GM23248 (cell line): Measurements from ENCODE around the gene HUWE1. TPM values are rescaled to one million over a fixed set of nuclear protein-coding genes. Genes with fewer than 3 reads are reported as not detected.
A peak's percentile ranks its signal among the peaks of the same experiment; 100 is the strongest.

Experiments
- DNase-seq: peaks from one replicate; pipeline ENCODE4 v3.0.0-alpha.2; 2015
- H2AFZ ChIP-seq: fragments of 200-600 bp; sonication (generic); 2 replicates; pipeline ENCODE4 v1.6.1; 2016; ENCODE audit warnings: antibody characterized with exemption
- H3F3A ChIP-seq: fragments of 200-600 bp; sonication (generic); 2 replicates; pipeline ENCODE4 v1.6.1; 2016; ENCODE audit warnings: mild to moderate bottlenecking, antibody characterized with exemption, mixed run types; ENCODE audit not compliant: insufficient read depth
- H3K27ac ChIP-seq: fragments of 200-600 bp; sonication (generic); 2 replicates; pipeline ENCODE4 v1.5.1; 2016; ENCODE audit warnings: mild to moderate bottlenecking
- H3K27me3 ChIP-seq: fragments of 200-600 bp; sonication (generic); replicated peaks from 2 replicates; pipeline ENCODE4 v1.6.1; 2016; ENCODE audit warnings: mild to moderate bottlenecking; ENCODE audit not compliant: insufficient read depth
- H3K36me3 ChIP-seq: fragments of 200-600 bp; sonication (generic); 2 replicates; pipeline ENCODE4 v1.6.1; 2016; ENCODE audit warnings: low read depth, mild to moderate bottlenecking
- H3K4me1 ChIP-seq: fragments of 200-600 bp; sonication (generic); 2 replicates; pipeline ENCODE4 v1.6.1; 2016; ENCODE audit warnings: mild to moderate bottlenecking; ENCODE audit not compliant: insufficient read depth
- H3K4me2 ChIP-seq: fragments of 200-600 bp; sonication (generic); one replicate; pipeline ENCODE4 v1.6.1; 2016; ENCODE audit warnings: mild to moderate bottlenecking; ENCODE audit not compliant: unreplicated experiment
- H3K4me3 ChIP-seq: fragments of 200-600 bp; sonication (generic); 2 replicates; pipeline ENCODE4 v1.5.1; 2016; ENCODE audit warnings: mild to moderate bottlenecking
- H3K79me2 ChIP-seq: fragments of 200-600 bp; sonication (generic); 2 replicates; pipeline ENCODE4 v1.6.1; 2016; ENCODE audit warnings: mild to moderate bottlenecking; ENCODE audit not compliant: insufficient read depth
- H3K9ac ChIP-seq: fragments of 200-600 bp; sonication (generic); 2 replicates; pipeline ENCODE4 v1.6.1; 2016; ENCODE audit warnings: mild to moderate bottlenecking
- H3K9me2 ChIP-seq: fragments of 200-600 bp; sonication (generic); 2 replicates; pipeline ENCODE4 v1.6.1; 2016; ENCODE audit warnings: mixed run types, mild to moderate bottlenecking, moderate library complexity; ENCODE audit not compliant: insufficient read depth
- H3K9me3 ChIP-seq: fragments of 200-600 bp; sonication (generic); one replicate; pipeline ENCODE4 v1.6.1; 2017; ENCODE audit warnings: low read depth
- H4K20me1 ChIP-seq: fragments of 200-600 bp; sonication (generic); 2 replicates; pipeline ENCODE4 v1.6.0; 2016; ENCODE audit not compliant: insufficient read depth
- EZH2 ChIP-seq: fragments of 200-600 bp; sonication (generic); IDR thresholded peaks from 2 replicates; pipeline ENCODE4 v1.6.1; 2018; ENCODE audit warnings: antibody characterized with exemption, mild to moderate bottlenecking; ENCODE audit not compliant: insufficient read depth, poor library complexity, severe bottlenecking
- EZH2phosphoT487 ChIP-seq: fragments of 200-600 bp; sonication (generic); IDR thresholded peaks from 2 replicates; pipeline ENCODE4 v1.6.1; 2018; ENCODE audit warnings: antibody characterized with exemption, moderate library complexity, mild to moderate bottlenecking, low read depth; ENCODE audit not compliant: insufficient read depth
- WGBS, 2 experiments: methylation state at CpG; one replicate each; pipeline ENCODE4 v1.1.6; 2015 to 2017; ENCODE audit warnings: low lambda C conversion rate in 2 of 2, low coverage in 1 of 2; ENCODE audit errors: missing lambda C conversion rate in 2 of 2; 5-methylcytosine and 5-hydroxymethylcytosine counted together
- in situ Hi-C: fragments of 300-500 bp; cut with MboI; formaldehyde crosslinking; loops from 2 replicates; pipeline ENCODE4 v1.15.0; 2020
- polyA plus RNA-seq: library from polyadenylated mRNA; unstranded; fragments of >200 nt; fragmentation: Nextera tagmentation; extraction: Ambion mirVana; gene quantifications from 2 replicates; pipeline ENCODE4 v1.2.1, GENCODE V29; 2016
- total RNA-seq: library from RNA; depleted of rRNA; stranded (reverse); fragments of >200 nt; shearing (Covaris generic); gene quantifications from 2 replicates; pipeline ENCODE4 v1.2.3, GENCODE V29; 2014

HUWE1 gene
- total and polyA plus RNA-seq, 2 experiments from 2014 or later, result 29.8 to 71.2 TPM

- no peaks in the 10 kb centered on the region for H3K27me3 ChIP-seq
- H3K4me2 ChIP-seq, result no peak overlapping the region
- TF ChIP-seq EZH2 (no peak), EZH2phosphoT487 (no peak)
- WGBS, 2 experiments, result 46 to 61% methylated on average over 2 of the region's 2 CpGs
- H2AFZ ChIP-seq, result no peak overlapping the region
- H3K9me3 ChIP-seq, result no peaks in the 10 kb centered on the region
- H3K9me2 ChIP-seq, result no peaks in the 10 kb centered on the region
- peaks cover 16% of the 10 kb centered on the region; the same call in 1 of the 2 replicates for H3F3A ChIP-seq
- no peak for DNase-seq
- in situ Hi-C loops, result no loop called here
- peaks cover 86% of the 10 kb centered on the region for H3K79me2 ChIP-seq
- peaks cover 41% of the 10 kb centered on the region; the same call in 1 of the 2 replicates for H3K36me3 ChIP-seq
- no peaks in the 10 kb centered on the region for H4K20me1 ChIP-seq
- H3K27ac ChIP-seq, result no peak overlapping the region
- no peaks in the 10 kb centered on the region for H3K4me1 ChIP-seq
- no peak overlapping the region for H3K9ac ChIP-seq
- no peak overlapping the region for H3K4me3 ChIP-seq
Measured at GRCh38 chrX:53637479-53637878, 49.0 kb downstream of the HUWE1 start.

DNA sequence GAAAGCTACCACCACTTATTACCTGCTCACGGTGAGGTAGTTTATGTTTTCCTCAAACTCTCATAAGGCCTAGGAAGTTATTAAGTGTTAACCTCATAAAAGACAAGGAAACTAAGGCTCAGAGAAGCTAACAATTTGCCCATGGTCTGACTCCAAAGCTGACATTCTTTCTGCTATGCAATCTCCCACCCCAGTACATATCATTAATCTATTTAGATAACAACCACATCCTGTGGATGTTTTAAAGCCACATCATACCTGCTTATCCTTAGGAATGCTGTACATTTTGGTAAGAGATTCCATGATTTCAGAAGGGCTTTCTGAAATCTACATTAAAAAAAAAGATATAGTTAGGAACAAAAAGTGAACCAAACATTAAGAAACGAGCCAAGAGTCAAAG is 55.4 kb downstream of the HUWE1 start:
- TF ChIP-seq EZH2phosphoT487, result no peak
- TF ChIP-seq EZH2, result no peak
- H3K27ac ChIP-seq, result 0 out of 2 replicates have a peak overlapping the region, but pooled peaks have one; percentile 15
- no peaks in the 10 kb centered on the region for H3K27me3 ChIP-seq
- no peak overlapping the region for H3K4me2 ChIP-seq
- no peaks in the 10 kb centered on the region for H3K9me3 ChIP-seq
- peaks cover 46% of the 10 kb centered on the region for H3K79me2 ChIP-seq
- WGBS, 2 experiments, result 98 to 100% methylated on average over 2 of the region's 2 CpGs
- no peak overlapping the region for H3K9ac ChIP-seq
- no peaks in the 10 kb centered on the region; the same call in 1 of the 2 replicates for H3F3A ChIP-seq
- in situ Hi-C loops, result no loop called here
- H3K4me3 ChIP-seq, result no peak overlapping the region
- H3K36me3 ChIP-seq, result peaks cover 61% of the 10 kb centered on the region
- no peak overlapping the region for H2AFZ ChIP-seq
- DNase-seq, result no peak
- H4K20me1 ChIP-seq, result no peaks in the 10 kb centered on the region
- H3K4me1 ChIP-seq, result no peaks in the 10 kb centered on the region
- no peaks in the 10 kb centered on the region for H3K9me2 ChIP-seq

DNA sequence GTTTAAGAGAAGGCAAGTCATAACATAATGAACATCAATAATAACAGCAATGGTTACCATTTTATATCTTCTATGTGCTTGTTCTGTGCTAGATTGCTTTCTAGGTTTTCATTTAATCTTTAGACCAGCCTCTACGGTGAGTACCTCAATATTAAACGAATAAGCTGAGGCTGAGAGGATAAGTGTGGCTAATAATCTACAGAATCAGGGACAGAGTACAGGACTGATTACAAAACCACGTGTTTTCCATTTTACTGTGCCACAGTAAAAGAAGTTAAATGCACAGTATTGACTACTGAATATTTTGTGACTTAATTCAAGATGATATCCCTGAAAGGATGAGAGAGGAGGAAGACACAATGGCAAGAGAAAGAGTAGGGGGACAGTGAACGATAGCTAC is 56.3 kb downstream of the HUWE1 start:
- Histone ChIP-seq H3K9ac (no peak overlapping the region), H3K4me2 (no peak overlapping the region), H4K20me1 (no peaks in the 10 kb centered on the region), H3K36me3 (peaks cover 64% of the 10 kb centered on the region), H2AFZ (no peak overlapping the region), H3K27me3 (no peaks in the 10 kb centered on the region), H3K4me3 (no peak overlapping the region), H3F3A (no peaks in the 10 kb centered on the region; the same call in 1 of the 2 replicates), H3K9me3 (no peaks in the 10 kb centered on the region), H3K9me2 (no peaks in the 10 kb centered on the region), H3K27ac (no peak overlapping the region), H3K79me2 (peaks cover 37% of the 10 kb centered on the region), H3K4me1 (no peaks in the 10 kb centered on the region)
- WGBS, 2 experiments, result 67 to 83% methylated on average over 3 to 4 of the region's 4 CpGs
- DNase-seq, result no peak
- TF ChIP-seq EZH2phosphoT487, result no peak
- TF ChIP-seq EZH2, result no peak
- in situ Hi-C loops, result no loop called here

- H3K9ac ChIP-seq, result no peak overlapping the region
- H2AFZ ChIP-seq, result no peak overlapping the region
- peaks cover 69% of the 10 kb centered on the region for H3K79me2 ChIP-seq
- H3K4me3 ChIP-seq, result no peak overlapping the region
- no peak overlapping the region for H3K4me2 ChIP-seq
- in situ Hi-C loops, result no loop called here
- H3F3A ChIP-seq, result 0 out of 2 replicates have a peak, but pooled peaks cover 3% of the 10 kb centered on the region
- no peak for TF ChIP-seq EZH2phosphoT487
- TF ChIP-seq EZH2, result no peak
- H3K27me3 ChIP-seq, result no peaks in the 10 kb centered on the region
- no peaks in the 10 kb centered on the region for H3K9me2 ChIP-seq
- no peaks in the 10 kb centered on the region for H3K9me3 ChIP-seq
- peaks cover 47% of the 10 kb centered on the region for H3K36me3 ChIP-seq
- no peaks in the 10 kb centered on the region for H4K20me1 ChIP-seq
- no peak overlapping the region for H3K27ac ChIP-seq
- no peak for DNase-seq
- H3K4me1 ChIP-seq, result no peaks in the 10 kb centered on the region
- 91 to 94% methylated on average over 2 of the region's 2 CpGs for WGBS, 2 experiments
Measured at GRCh38 chrX:53622431-53622830, 64.1 kb downstream of the HUWE1 start.
